ENCODE measurements around the gene ZNF521.

DNA sequence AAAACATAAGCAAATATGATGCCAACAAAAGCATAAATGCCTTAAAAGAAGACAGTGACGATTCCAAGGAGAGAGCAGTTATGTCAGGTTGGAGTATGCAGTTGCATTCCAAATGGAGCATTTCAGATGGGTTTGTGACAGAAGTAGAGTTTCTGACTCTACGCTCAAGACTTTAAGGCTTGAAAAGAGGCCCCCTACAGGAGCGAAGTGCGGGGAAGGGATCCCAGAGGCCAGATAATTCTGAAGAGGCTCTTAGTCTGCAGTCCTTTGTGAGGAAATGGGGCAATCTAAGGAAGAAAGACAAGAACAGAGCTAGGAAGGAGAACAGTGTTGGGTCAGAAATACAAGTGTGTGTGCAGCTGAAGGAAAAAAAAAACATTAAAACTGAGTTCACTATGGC lies 95.5 kb downstream of the ZNF521 start:
- no peak for TF ChIP-seq FOXM1 (IDR thresholded peaks at IDR 0.05; ENCODE audit: borderline replicate concordance, low read depth)
- TF ChIP-seq MAX (IDR thresholded peaks at IDR 0.05), result no peak
- no peak for TF ChIP-seq YY1 (IDR thresholded peaks at IDR 0.05; ENCODE audit: low read depth)
